ENCODE data around the gene MEFV.
"Not testable (repeated sequence)": the region's sequence is repeated elsewhere in the genome, so short reads cannot be mapped to it uniquely, and the experiment has no call there.

Gene MEFV

GRCh38 chr16:3215601-3216262 lies 40.7 kb downstream of the MEFV start:
- no peak for DNase-seq (ENCODE audit: low read depth in 2 of 2)

- no peak for DNase-seq (ENCODE audit: low read depth in 2 of 2)
Observed at GRCh38 chr16:3214904-3215600, 41.4 kb downstream of the MEFV start.

- DNase-seq (ENCODE audit: low read depth in 2 of 2): no peak
Observed at GRCh38 chr16:3212567-3212966, 43.9 kb downstream of the MEFV start.

- DNase-seq (ENCODE audit: low read depth in 2 of 2): no peak
Observed at GRCh38 chr16:3212006-3212405, 44.4 kb downstream of the MEFV start.

- DNase-seq (ENCODE audit: low read depth in 2 of 2): no peak
Observed at GRCh38 chr16:3207086-3207953, 49.1 kb downstream of the MEFV start.

- DNase-seq (ENCODE audit: low read depth in 2 of 2): not testable (repeated sequence)
Observed at GRCh38 chr16:3205939-3206338, 50.5 kb downstream of the MEFV start.

GRCh38 chr16:3202903-3203539 lies 53.4 kb downstream of the MEFV start:
- no peak for DNase-seq (ENCODE audit: low read depth in 2 of 2)

GRCh38 chr16:3198334-3199072 lies 57.9 kb downstream of the MEFV start:
- no peak for DNase-seq (ENCODE audit: low read depth in 2 of 2)

GRCh38 chr16:3197694-3198333 lies 58.6 kb downstream of the MEFV start:
- not testable (repeated sequence) for DNase-seq (ENCODE audit: low read depth in 2 of 2)

- no peak for DNase-seq (ENCODE audit: low read depth in 2 of 2)
Observed at GRCh38 chr16:3195975-3196374, 60.5 kb downstream of the MEFV start.

GRCh38 chr16:3194792-3195191 lies 61.6 kb downstream of the MEFV start:
- DNase-seq (ENCODE audit: low read depth in 2 of 2): no peak

- DNase-seq (ENCODE audit: low read depth in 2 of 2): no peak
Observed at GRCh38 chr16:3193221-3194212, 62.9 kb downstream of the MEFV start.

- DNase-seq (ENCODE audit: low read depth in 2 of 2): no peak
Observed at GRCh38 chr16:3192476-3193019, 63.9 kb downstream of the MEFV start.

Data from stimulated activated CD8-positive, alpha-beta memory T cell treated with anti-CD3 and anti-CD28 coated beads, Interleukin-15, amount 100 ng/mL, for 4 hours (primary cell).